Measurements from ENCODE around the gene SWAP70.

The SWAP70 gene

GRCh38 chr11:9710852-9711251, 47.0 kb downstream of the SWAP70 start:
- DNase-seq (ENCODE audit: extremely low spot score): no peak
- ChIA-PET POLR2A (no interaction called here), CTCF (no interaction called here)
- TF ChIP-seq ELF4 (IDR thresholded peaks at IDR 0.05) (no peak), NFRKB (IDR thresholded peaks at IDR 0.05) (no peak), FOXK2 (IDR thresholded peaks at IDR 0.05) (no peak), TARDBP (IDR thresholded peaks at IDR 0.05) (no peak), LEF1 (IDR thresholded peaks at IDR 0.05; ENCODE audit: borderline replicate concordance) (no peak), HDGF (IDR thresholded peaks at IDR 0.05; ENCODE audit: borderline replicate concordance) (no peak), FOXM1 (IDR thresholded peaks at IDR 0.05; ENCODE audit: borderline replicate concordance) (no peak), BHLHE40 (IDR thresholded peaks at IDR 0.05; ENCODE audit: borderline replicate concordance) (no peak), CTBP1 (IDR thresholded peaks at IDR 0.05; ENCODE audit: borderline replicate concordance) (no peak), ZNF384 (IDR thresholded peaks at IDR 0.05) (no peak), SUZ12 (IDR thresholded peaks at IDR 0.05) (no peak), ARNT (IDR thresholded peaks at IDR 0.05) (no peak)
- TF ChIP-seq, protein P1, sequence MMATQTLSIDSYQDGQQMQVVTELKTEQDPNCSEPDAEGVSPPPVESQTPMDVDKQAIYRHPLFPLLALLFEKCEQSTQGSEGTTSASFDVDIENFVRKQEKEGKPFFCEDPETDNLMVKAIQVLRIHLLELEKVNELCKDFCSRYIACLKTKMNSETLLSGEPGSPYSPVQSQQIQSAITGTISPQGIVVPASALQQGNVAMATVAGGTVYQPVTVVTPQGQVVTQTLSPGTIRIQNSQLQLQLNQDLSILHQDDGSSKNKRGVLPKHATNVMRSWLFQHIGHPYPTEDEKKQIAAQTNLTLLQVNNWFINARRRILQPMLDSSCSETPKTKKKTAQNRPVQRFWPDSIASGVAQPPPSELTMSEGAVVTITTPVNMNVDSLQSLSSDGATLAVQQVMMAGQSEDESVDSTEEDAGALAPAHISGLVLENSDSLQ (IDR thresholded peaks at IDR 0.05): no peak

GRCh38 chr11:9711454-9712307, 47.8 kb downstream of the SWAP70 start:
- TF ChIP-seq FOXM1 (IDR thresholded peaks at IDR 0.05; ENCODE audit: borderline replicate concordance) (no peak), CTBP1 (IDR thresholded peaks at IDR 0.05; ENCODE audit: borderline replicate concordance) (no peak), LEF1 (IDR thresholded peaks at IDR 0.05; ENCODE audit: borderline replicate concordance) (no peak), FOXA1 (IDR thresholded peaks at IDR 0.05) (no peak), BHLHE40 (IDR thresholded peaks at IDR 0.05; ENCODE audit: borderline replicate concordance) (no peak), FOXK2 (IDR thresholded peaks at IDR 0.05) (no peak), NFRKB (IDR thresholded peaks at IDR 0.05) (no peak), TARDBP (IDR thresholded peaks at IDR 0.05) (no peak), ZNF384 (IDR thresholded peaks at IDR 0.05) (no peak), L3MBTL2 (conservative IDR thresholded peaks at IDR 0.05) (no peak)
- POLR2A ChIA-PET: no interaction called here
- CTCF ChIA-PET: no interaction called here

GRCh38 chr11:9714272-9714940, 50.5 kb downstream of the SWAP70 start:
- ChIA-PET POLR2A (no interaction called here), CTCF (no interaction called here)
- no peak for TF ChIP-seq HDGF (IDR thresholded peaks at IDR 0.05; ENCODE audit: borderline replicate concordance)
- TF ChIP-seq NFRKB (IDR thresholded peaks at IDR 0.05): no peak
- TF ChIP-seq SP1 (IDR thresholded peaks at IDR 0.05): no peak
- no peak for TF ChIP-seq SUZ12 (IDR thresholded peaks at IDR 0.05)
- TF ChIP-seq FOXK2 (IDR thresholded peaks at IDR 0.05): no peak
- no peak for TF ChIP-seq ZNF384 (IDR thresholded peaks at IDR 0.05)
- TF ChIP-seq FOXA1 (IDR thresholded peaks at IDR 0.05): no peak
- TF ChIP-seq TARDBP (IDR thresholded peaks at IDR 0.05): no peak
- no peak for TF ChIP-seq BHLHE40 (IDR thresholded peaks at IDR 0.05; ENCODE audit: borderline replicate concordance)
- TF ChIP-seq LEF1 (IDR thresholded peaks at IDR 0.05; ENCODE audit: borderline replicate concordance): no peak
- no peak for DNase-seq (ENCODE audit: extremely low spot score)

More at GRCh38 chr11:9711454-9712307, 47.8 kb downstream of the SWAP70 start:
- DNase-seq (ENCODE audit: extremely low spot score): no peak

DNA sequence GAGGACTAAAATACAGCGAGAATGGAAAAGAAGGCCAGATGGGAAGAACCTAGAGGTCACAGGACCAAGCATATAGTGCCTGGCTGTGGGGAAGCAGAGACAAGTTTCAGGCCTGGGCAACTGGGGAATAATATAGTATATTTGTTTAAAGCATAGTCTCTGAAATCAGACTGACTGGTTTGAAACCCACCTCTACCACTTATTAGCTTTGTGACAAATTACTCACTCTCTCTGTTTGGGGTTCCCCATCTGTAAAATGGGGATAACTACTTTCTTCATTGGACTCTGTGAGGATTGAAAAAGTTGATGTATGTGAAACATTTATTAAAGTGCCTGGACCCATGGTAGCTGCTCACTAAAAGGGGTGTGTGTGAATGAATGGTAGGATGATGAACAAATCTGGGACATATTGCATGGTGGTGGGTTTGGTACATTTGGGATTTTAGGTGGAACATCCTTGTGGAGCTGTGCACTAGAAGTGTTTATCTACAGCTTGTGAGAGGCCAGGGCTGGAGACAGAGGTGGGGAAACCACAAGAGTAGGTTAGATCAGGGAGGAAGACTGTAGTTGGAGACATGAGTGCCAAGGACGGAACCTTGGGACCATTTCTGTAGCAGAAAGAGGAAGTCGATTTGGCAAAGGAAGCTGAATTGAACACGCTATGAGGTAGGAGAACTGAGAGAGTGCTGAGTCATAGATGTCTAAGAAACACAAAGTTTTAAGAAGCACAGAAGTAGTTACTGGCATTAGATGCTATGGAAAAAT, 52.6 kb downstream of the SWAP70 start:
- DNase-seq (ENCODE audit: extremely low spot score): no peak
- ChIA-PET CTCF (no interaction called here), POLR2A (interaction anchor here (1.0 kb wide), 1 partner anchor 15 kb away, joined by 3 read pairs; no protein-coding TSS in a partner anchor)
- no peak for TF ChIP-seq FOXM1 (IDR thresholded peaks at IDR 0.05; ENCODE audit: borderline replicate concordance)
- no peak for TF ChIP-seq BHLHE40 (IDR thresholded peaks at IDR 0.05; ENCODE audit: borderline replicate concordance)
- TF ChIP-seq NFRKB (IDR thresholded peaks at IDR 0.05): no peak
- TF ChIP-seq HDGF (IDR thresholded peaks at IDR 0.05; ENCODE audit: borderline replicate concordance): no peak
- no peak for TF ChIP-seq ZNF384 (IDR thresholded peaks at IDR 0.05)
- no peak for TF ChIP-seq ARNT (IDR thresholded peaks at IDR 0.05)
- no peak for TF ChIP-seq TARDBP (IDR thresholded peaks at IDR 0.05)
- no peak for TF ChIP-seq L3MBTL2 (conservative IDR thresholded peaks at IDR 0.05)
- TF ChIP-seq, protein P1 (IDR thresholded peaks at IDR 0.05): no peak
- no peak for TF ChIP-seq FOXA1 (IDR thresholded peaks at IDR 0.05)
- no peak for TF ChIP-seq SP1 (IDR thresholded peaks at IDR 0.05)
- no peak for TF ChIP-seq SUZ12 (IDR thresholded peaks at IDR 0.05)
- no peak for TF ChIP-seq FOXK2 (IDR thresholded peaks at IDR 0.05)
- TF ChIP-seq ELF4 (IDR thresholded peaks at IDR 0.05): no peak
- TF ChIP-seq CTBP1 (IDR thresholded peaks at IDR 0.05; ENCODE audit: borderline replicate concordance): no peak
- no peak for TF ChIP-seq LEF1 (IDR thresholded peaks at IDR 0.05; ENCODE audit: borderline replicate concordance)

GRCh38 chr11:9717040-9717357, 53.1 kb downstream of the SWAP70 start:
- no peak for TF ChIP-seq ELF4 (IDR thresholded peaks at IDR 0.05)
- no peak for TF ChIP-seq LEF1 (IDR thresholded peaks at IDR 0.05; ENCODE audit: borderline replicate concordance)
- TF ChIP-seq SUZ12 (IDR thresholded peaks at IDR 0.05): no peak
- TF ChIP-seq FOXA1 (IDR thresholded peaks at IDR 0.05): no peak
- TF ChIP-seq SP1 (IDR thresholded peaks at IDR 0.05): no peak
- no peak for TF ChIP-seq FOXK2 (IDR thresholded peaks at IDR 0.05)
- TF ChIP-seq BHLHE40 (IDR thresholded peaks at IDR 0.05; ENCODE audit: borderline replicate concordance): no peak
- TF ChIP-seq, protein P1 (IDR thresholded peaks at IDR 0.05): no peak
- TF ChIP-seq HDGF (IDR thresholded peaks at IDR 0.05; ENCODE audit: borderline replicate concordance): no peak
- no peak for TF ChIP-seq ARNT (IDR thresholded peaks at IDR 0.05)
- TF ChIP-seq CTBP1 (IDR thresholded peaks at IDR 0.05; ENCODE audit: borderline replicate concordance): no peak
- TF ChIP-seq TARDBP (IDR thresholded peaks at IDR 0.05): no peak
- TF ChIP-seq L3MBTL2 (conservative IDR thresholded peaks at IDR 0.05): no peak
- no peak for TF ChIP-seq FOXM1 (IDR thresholded peaks at IDR 0.05; ENCODE audit: borderline replicate concordance)
- no peak for DNase-seq (ENCODE audit: extremely low spot score)
- CTCF ChIA-PET: no interaction called here
- POLR2A ChIA-PET: no interaction called here
